GM23338 (cell line): ENCODE results near the gene FTO. TPM values are rescaled to one million over a fixed set of nuclear protein-coding genes. Genes with fewer than 3 reads are reported as not detected.
A peak's percentile ranks its signal among the peaks of the same experiment; 100 is the strongest.

Experiments used
- ATAC-seq: fragments of 200-7000 bp; cut with Tn5 transposase; 3 replicates; pipeline ENCODE4 v1.9.1; 2020
- DNase-seq: peaks from one replicate; pipeline ENCODE4 v3.0.0-alpha.2; 2015; ENCODE audit warnings: low spot score
- H2AFZ ChIP-seq: fragments of 200-600 bp; sonication (generic); 2 replicates; pipeline ENCODE4 v1.8.0; 2016; ENCODE audit warnings: antibody characterized with exemption, mild to moderate bottlenecking, moderate library complexity
- H3F3A ChIP-seq: fragments of 200-600 bp; sonication (generic); replicated peaks from 2 replicates; pipeline ENCODE4 v1.8.0; 2017; ENCODE audit warnings: antibody characterized with exemption, mixed run types, low read depth
- H3K27ac ChIP-seq: fragments of 200-600 bp; sonication (generic); 2 replicates; pipeline ENCODE4 v1.6.1; 2016; ENCODE audit warnings: low read depth
- H3K27me3 ChIP-seq: fragments of 200-600 bp; sonication (generic); 2 replicates; pipeline ENCODE4 v1.8.0; 2016; ENCODE audit warnings: mild to moderate bottlenecking, mixed run types, moderate library complexity; ENCODE audit not compliant: insufficient read depth
- H3K36me3 ChIP-seq: fragments of 200-600 bp; sonication (generic); 2 replicates; pipeline ENCODE4 v1.8.0; 2016; ENCODE audit warnings: mild to moderate bottlenecking; ENCODE audit not compliant: insufficient read depth
- H3K4me1 ChIP-seq: fragments of 200-600 bp; sonication (generic); 2 replicates; pipeline ENCODE4 v1.8.0; 2016; ENCODE audit warnings: mild to moderate bottlenecking, moderate library complexity; ENCODE audit not compliant: insufficient read depth
- H3K4me2 ChIP-seq: fragments of 200-600 bp; sonication (generic); 2 replicates; pipeline ENCODE4 v1.7.1; 2017; ENCODE audit warnings: mixed run types
- H3K4me3 ChIP-seq: fragments of 200-600 bp; sonication (generic); 2 replicates; pipeline ENCODE4 v1.6.1; 2016; ENCODE audit warnings: mixed run types
- H3K79me2 ChIP-seq: fragments of 200-600 bp; sonication (generic); replicated peaks from 2 replicates; pipeline ENCODE4 v1.8.0; 2017; ENCODE audit warnings: mild to moderate bottlenecking; ENCODE audit not compliant: insufficient read depth
- H3K9me2 ChIP-seq: fragments of 200-600 bp; sonication (generic); 2 replicates; pipeline ENCODE4 v1.8.0; 2017; ENCODE audit not compliant: insufficient read depth
- H4K20me1 ChIP-seq: fragments of 200-600 bp; sonication (generic); replicated peaks from 2 replicates; pipeline ENCODE4 v1.8.0; 2017; ENCODE audit warnings: mild to moderate bottlenecking; ENCODE audit not compliant: insufficient read depth
- H3K27ac Mint-ChIP-seq: 2 replicates; pipeline ENCODE4 v1.8.0; 2020; ENCODE audit warnings: inconsistent platforms, mild to moderate bottlenecking, moderate library complexity, mixed read lengths
- H3K27me3 Mint-ChIP-seq: 3 replicates; pipeline ENCODE4 v1.8.0; 2022; ENCODE audit warnings: low read depth, mild to moderate bottlenecking, moderate library complexity, mixed read lengths, inconsistent platforms; ENCODE audit not compliant: insufficient read depth, poor library complexity
- H3K36me3 Mint-ChIP-seq: 3 replicates; pipeline ENCODE4 v1.8.0; 2021; ENCODE audit warnings: low read depth, mild to moderate bottlenecking, inconsistent platforms, moderate library complexity, mixed read lengths
- H3K4me1 Mint-ChIP-seq: 3 replicates; pipeline ENCODE4 v1.8.0; 2020; ENCODE audit warnings: mild to moderate bottlenecking, inconsistent platforms, mixed read lengths
- H3K4me3 Mint-ChIP-seq: 3 replicates; pipeline ENCODE4 v1.8.0; 2021; ENCODE audit warnings: moderate library complexity, mild to moderate bottlenecking, inconsistent platforms, mixed read lengths
- H3K9me3 Mint-ChIP-seq: 3 replicates; pipeline ENCODE4 v1.8.0; 2020; ENCODE audit warnings: moderate library complexity, mild to moderate bottlenecking, inconsistent platforms, mixed read lengths
- CREB1 ChIP-seq: fragments of 250-450 bp; sonication (Bioruptor Pico); IDR thresholded peaks from 2 replicates; pipeline ENCODE4 v1.5.0; 2020; ENCODE audit warnings: low read depth, mild to moderate bottlenecking, moderate library complexity
- CTCF ChIP-seq, 2 experiments: fragments of 200-600 bp in 1 of 2; sonication (generic) in 1 of 2; conservative IDR thresholded peaks; 2 replicates each; pipeline versions ENCODE4 v1.5.1 to v1.6.1; 2016 to 2017; ENCODE audit warnings: antibody characterized with exemption in 2 of 2, low read depth in 2 of 2, mild to moderate bottlenecking in 2 of 2, moderate library complexity in 1 of 2
- ETS1 ChIP-seq: IDR thresholded peaks from 2 replicates; pipeline ENCODE4 v1.6.1; 2016; ENCODE audit warnings: antibody characterized with exemption
- EZH2 ChIP-seq: fragments of 200-600 bp; sonication (generic); IDR thresholded peaks from one replicate; pipeline ENCODE4 v1.8.0; 2017; ENCODE audit warnings: antibody characterized with exemption, mild to moderate bottlenecking, low read depth; ENCODE audit not compliant: unreplicated experiment
- EZH2phosphoT487 ChIP-seq: fragments of 200-600 bp; sonication (generic); IDR thresholded peaks from one replicate; pipeline ENCODE4 v1.8.1; 2018; ENCODE audit warnings: antibody characterized with exemption; ENCODE audit not compliant: unreplicated experiment
- JUNB ChIP-seq: IDR thresholded peaks from one replicate; pipeline ENCODE4 v1.6.1; 2016; ENCODE audit warnings: antibody characterized with exemption; ENCODE audit not compliant: unreplicated experiment
- NANOG ChIP-seq: IDR thresholded peaks from 2 replicates; pipeline ENCODE4 v1.6.1; 2016; ENCODE audit warnings: antibody characterized with exemption, borderline replicate concordance
- POLR2AphosphoS5 ChIP-seq: IDR thresholded peaks from 2 replicates; pipeline ENCODE4 v1.6.1; 2016; ENCODE audit warnings: antibody characterized with exemption, low read depth
- REST ChIP-seq: IDR thresholded peaks from one replicate; pipeline ENCODE4 v1.6.1; 2018; ENCODE audit warnings: antibody characterized with exemption; ENCODE audit not compliant: unreplicated experiment
- STAT1 ChIP-seq: IDR thresholded peaks from one replicate; pipeline ENCODE4 v1.6.1; 2016; ENCODE audit warnings: antibody characterized with exemption; ENCODE audit not compliant: unreplicated experiment
- ZNF114 ChIP-seq: fragments of 250-450 bp; sonication (Bioruptor Pico); IDR thresholded peaks from 2 replicates; pipeline ENCODE4 v1.5.0; 2020; ENCODE audit warnings: mild to moderate bottlenecking, moderate library complexity
- ZNF331 ChIP-seq: fragments of 250-450 bp; sonication (Bioruptor Pico); IDR thresholded peaks from 2 replicates; pipeline ENCODE4 v1.5.0; 2020; ENCODE audit warnings: low read depth, mild to moderate bottlenecking, moderate library complexity
- ZNF462 ChIP-seq: fragments of 250-450 bp; sonication (Bioruptor Pico); IDR thresholded peaks from 2 replicates; pipeline ENCODE4 v1.5.0; 2020; ENCODE audit warnings: mild to moderate bottlenecking, moderate library complexity
- polyA plus RNA-seq: library from polyadenylated mRNA; unstranded; fragments of >200 nt; fragmentation: Nextera tagmentation; extraction: Ambion mirVana; gene quantifications from 2 replicates; pipeline ENCODE4 v1.2.1, GENCODE V29; 2016
- total RNA-seq: library from RNA; depleted of rRNA; stranded (reverse); fragments of >200 nt; shearing (Covaris generic); gene quantifications from 2 replicates; pipeline ENCODE4 v1.2.3, GENCODE V29; 2014

Gene FTO
- total and polyA plus RNA-seq, 2 experiments from 2014 or later: 17.7 to 69.6 TPM

GRCh38 chr16:53911513-53911912, 207.6 kb downstream of the FTO start:
- Mint-ChIP-seq H3K27ac (no peak overlapping the region), H3K9me3 (no peaks in the 10 kb centered on the region), H3K4me3 (no peak overlapping the region), H3K4me1 (peaks cover 23% of the 10 kb centered on the region; the same call in 2 of the 3 replicates), H3K27me3 (no peaks in the 10 kb centered on the region), H3K36me3 (no peaks in the 10 kb centered on the region)
- Histone ChIP-seq H3K79me2 (no peaks in the 10 kb centered on the region), H3K4me2 (no peak overlapping the region), H3K4me1 (peaks cover 39% of the 10 kb centered on the region), H2AFZ (no peak overlapping the region), H3F3A (no peaks in the 10 kb centered on the region), H4K20me1 (no peaks in the 10 kb centered on the region), H3K27ac (no peak overlapping the region), H3K27me3 (no peaks in the 10 kb centered on the region), H3K9me2 (no peaks in the 10 kb centered on the region), H3K4me3 (no peak overlapping the region), H3K36me3 (no peaks in the 10 kb centered on the region)
- DNase-seq: peak; percentile 14
- no peak for TF ChIP-seq ZNF331
- TF ChIP-seq ETS1: no peak
- no peak for TF ChIP-seq NANOG
- TF ChIP-seq JUNB: no peak
- no peak for TF ChIP-seq ZNF114 (CRISPR knock-in tag)
- no peak for TF ChIP-seq CREB1 (CRISPR knock-in tag)
- no peak for TF ChIP-seq EZH2
- no peak for TF ChIP-seq STAT1
- TF ChIP-seq REST: no peak
- TF ChIP-seq ZNF462 (CRISPR knock-in tag): no peak
- TF ChIP-seq POLR2AphosphoS5: no peak
- no peak for TF ChIP-seq CTCF (conservative IDR thresholded peaks at IDR 0.05; ENCODE audit: low read depth in 2 of 2)
- TF ChIP-seq EZH2phosphoT487: no peak
- ATAC-seq: no peak; the same call in 2 of the 3 replicates
